IMR-90 (cell line): ENCODE results near the gene TTC9. TPM values are rescaled to one million over a fixed set of nuclear protein-coding genes. Genes with fewer than 3 reads are reported as not detected.

Source experiments
- ATAC-seq: fragments of 200-7000 bp; cut with Tn5 transposase; 2 replicates; pipeline ENCODE4 v1.9.1; 2020; ENCODE audit warnings: low read depth, mild to moderate bottlenecking, moderate library complexity
- BruUV-seq: library from RNA; stranded (reverse); fragments of 400-500 nt; replicated peaks from 2 replicates; lab custom pipeline; 2021; lab: Mats Ljungman, UMichigan
- CTCF ChIA-PET: fragments of 300-600 bp; formaldehyde crosslinking; extraction: SDS; loops from one replicate; lab custom pipeline; 2021; ENCODE audit warnings: antibody characterized with exemption; lab: Yijun Ruan, JAX
- POLR2A ChIA-PET: fragments of 300-600 bp; sonication (Branson Sonifier 250); formaldehyde crosslinking; loops from one replicate; lab custom pipeline; 2022; ENCODE audit warnings: antibody characterized with exemption; ENCODE audit not compliant: unreplicated experiment; lab: Charles Lee
- DNase-seq: peaks from one replicate; pipeline ENCODE4 v3.0.0; 2013
- H2AFZ ChIP-seq: replicated peaks from 2 replicates; pipeline ENCODE3; 2013; ENCODE audit warnings: low read length, mild to moderate bottlenecking; ENCODE audit not compliant: poor library complexity
- H2AK5ac ChIP-seq: 2 replicates; pipeline ENCODE4 v1.6.1; 2013; ENCODE audit warnings: low read depth, low read length, inconsistent platforms
- H2AK9ac ChIP-seq: replicated peaks from 2 replicates; pipeline ENCODE3; 2013; ENCODE audit warnings: mild to moderate bottlenecking, low read depth, low read length, moderate library complexity; ENCODE audit not compliant: poor library complexity
- H2BK120ac ChIP-seq: 2 replicates; pipeline ENCODE4 v1.6.1; 2013; ENCODE audit warnings: low read depth, low read length, inconsistent platforms
- H2BK15ac ChIP-seq: 3 replicates; pipeline ENCODE4 v1.6.1; 2013; ENCODE audit warnings: low read depth, low read length, inconsistent platforms
- H2BK20ac ChIP-seq: 2 replicates; pipeline ENCODE4 v1.6.1; 2013; ENCODE audit warnings: low read depth, mild to moderate bottlenecking, inconsistent platforms, low read length, moderate library complexity
- H2BK5ac ChIP-seq: 2 replicates; pipeline ENCODE4 v1.6.1; 2013; ENCODE audit warnings: mild to moderate bottlenecking, low read depth, low read length, inconsistent platforms; ENCODE audit not compliant: poor library complexity, severe bottlenecking
- H3K14ac ChIP-seq: replicated peaks from 2 replicates; pipeline ENCODE4 v1.6.1; 2013; ENCODE audit warnings: low read depth, low read length, inconsistent platforms
- H3K18ac ChIP-seq: 2 replicates; pipeline ENCODE4 v1.6.1; 2013; ENCODE audit warnings: low read depth, low read length, control low read depth
- H3K23ac ChIP-seq: 2 replicates; pipeline ENCODE4 v1.6.1; 2013; ENCODE audit warnings: low read depth, low read length, inconsistent platforms
- H3K27ac ChIP-seq: 2 replicates; pipeline ENCODE4 v1.5.1; 2013; ENCODE audit warnings: mild to moderate bottlenecking, control low read depth, low read length; ENCODE audit not compliant: insufficient read depth
- H3K27me3 ChIP-seq: 2 replicates; pipeline ENCODE4 v1.6.1; 2013; ENCODE audit warnings: low read length; ENCODE audit not compliant: control insufficient read depth, insufficient read depth
- H3K36me3 ChIP-seq: 2 replicates; pipeline ENCODE4 v1.6.1; 2013; ENCODE audit warnings: low read length, mixed read lengths; ENCODE audit not compliant: control insufficient read depth, insufficient read depth
- H3K4ac ChIP-seq: 2 replicates; pipeline ENCODE4 v1.6.1; 2013; ENCODE audit warnings: low read depth, low read length, inconsistent platforms
- H3K4me1 ChIP-seq: 2 replicates; pipeline ENCODE4 v1.6.1; 2013; ENCODE audit warnings: low read length, mixed read lengths; ENCODE audit not compliant: control insufficient read depth, insufficient read depth
- H3K4me2 ChIP-seq: 2 replicates; pipeline ENCODE4 v1.6.1; 2013; ENCODE audit warnings: low read depth, mild to moderate bottlenecking, control low read depth, low read length, moderate library complexity
- H3K4me3 ChIP-seq: 2 replicates; pipeline ENCODE4 v1.5.1; 2013; ENCODE audit warnings: low read depth, mild to moderate bottlenecking, control low read depth, low read length, moderate library complexity; ENCODE audit not compliant: insufficient read depth
- H3K56ac ChIP-seq: 2 replicates; pipeline ENCODE4 v1.6.1; 2013; ENCODE audit warnings: low read length, inconsistent platforms; ENCODE audit not compliant: insufficient read depth; ENCODE audit errors: extremely low read depth
- H3K79me1 ChIP-seq, 2 experiments: 2 replicates each; pipeline ENCODE4 v1.6.1; 2013; ENCODE audit warnings: low read length in 2 of 2, inconsistent platforms in 1 of 2, low read depth in 1 of 2
- H3K9ac ChIP-seq: 2 replicates; pipeline ENCODE4 v1.6.1; 2013; ENCODE audit warnings: low read depth, low read length, control low read depth
- H3K9me1 ChIP-seq: 2 replicates; pipeline ENCODE4 v1.6.1; 2013; ENCODE audit warnings: low read length, inconsistent platforms; ENCODE audit not compliant: insufficient read depth
- H3K9me3 ChIP-seq: 2 replicates; pipeline ENCODE4 v1.6.1; 2013; ENCODE audit warnings: low read length; ENCODE audit not compliant: control insufficient read depth, insufficient read depth
- H4K20me1 ChIP-seq: 2 replicates; pipeline ENCODE4 v1.6.1; 2013; ENCODE audit warnings: low read length, inconsistent platforms; ENCODE audit not compliant: insufficient read depth
- H4K5ac ChIP-seq: 2 replicates; pipeline ENCODE4 v1.6.1; 2013; ENCODE audit warnings: mild to moderate bottlenecking, low read depth, low read length, control low read depth
- H4K8ac ChIP-seq, 2 experiments: 2 replicates each; pipeline ENCODE4 v1.6.1; 2013; ENCODE audit warnings: low read depth in 2 of 2, low read length in 2 of 2, control low read depth in 1 of 2, inconsistent platforms in 1 of 2
- H4K91ac ChIP-seq: 2 replicates; pipeline ENCODE4 v1.6.1; 2013; ENCODE audit warnings: low read depth, low read length, inconsistent platforms; ENCODE audit not compliant: insufficient read depth
- FOS ChIP-seq: fragments of 150-350 bp; IDR thresholded peaks from 2 replicates; pipeline ENCODE4 v1.6.1; 2016; ENCODE audit warnings: low read depth, low read length
- MAFK ChIP-seq: IDR thresholded peaks from 2 replicates; pipeline ENCODE4 v1.6.1; 2012; ENCODE audit warnings: low read depth, low read length, improper control_type of control experiment
- RAD21 ChIP-seq: IDR thresholded peaks from 2 replicates; pipeline ENCODE4 v1.6.1; 2012; ENCODE audit warnings: low read length, improper control_type of control experiment
- SMC3 ChIP-seq: fragments of 150-350 bp; IDR thresholded peaks from 2 replicates; pipeline ENCODE4 v1.6.1; 2016; ENCODE audit warnings: low read depth, mild to moderate bottlenecking, antibody characterized with exemption, low read length, moderate library complexity
- WGBS, 2 experiments: methylation state at CpG; one replicate each; pipeline versions ENCODE4 v1.1.5 to v1.1.7; 2013; ENCODE audit warnings: missing lambda C conversion rate in 2 of 2; ENCODE audit not compliant: insufficient read length in 1 of 2; ENCODE audit errors: extremely low coverage in 2 of 2; 5-methylcytosine and 5-hydroxymethylcytosine counted together
- dilution Hi-C: fragments of 300-500 bp; cut with HindIII; formaldehyde crosslinking; loops from one replicate; pipeline ENCODE4 v1.14.3; 2018; ENCODE audit warnings: low sequenced_read_pairs; ENCODE audit not compliant: unreplicated experiment
- in situ Hi-C: fragments of 300-500 bp; cut with MboI; formaldehyde crosslinking; loops from 3 replicates; pipeline ENCODE4 v1.14.3; 2019; ENCODE audit warnings: low sequenced_read_pairs, inconsistent platforms, mixed read lengths
- intact Hi-C: fragments of 100-400 bp; cut with micrococcal nuclease; formaldehyde crosslinking; loops from 2 replicates; pipeline ENCODE4 v1.10.0; 2022
- polyA plus RNA-seq, 3 experiments: library from polyadenylated mRNA; depleted of rRNA; stranded (reverse); fragments of >200 nt; gene quantifications; 2 replicates each; pipeline ENCODE4 v1.2.3, GENCODE V29; 2012; ENCODE audit warnings: low replicate concordance in 1 of 3
- total RNA-seq: library from RNA; depleted of rRNA; stranded (reverse); fragments of >200 nt; gene quantifications from 2 replicates; pipeline ENCODE4 v1.2.3, GENCODE V29; 2012
- TF ChIP-seq, protein P1 (sequence below): conservative IDR thresholded peaks from 2 replicates; pipeline ENCODE4 v1.5.1; 2012; ENCODE audit warnings: mild to moderate bottlenecking, low read depth, low read length, improper control_type of control experiment

Gene TTC9
- total and polyA plus RNA-seq, 2 of the 4 experiments (the other 2 are of a cell fraction), result 0.02 TPM; not detected in 1

DNA sequence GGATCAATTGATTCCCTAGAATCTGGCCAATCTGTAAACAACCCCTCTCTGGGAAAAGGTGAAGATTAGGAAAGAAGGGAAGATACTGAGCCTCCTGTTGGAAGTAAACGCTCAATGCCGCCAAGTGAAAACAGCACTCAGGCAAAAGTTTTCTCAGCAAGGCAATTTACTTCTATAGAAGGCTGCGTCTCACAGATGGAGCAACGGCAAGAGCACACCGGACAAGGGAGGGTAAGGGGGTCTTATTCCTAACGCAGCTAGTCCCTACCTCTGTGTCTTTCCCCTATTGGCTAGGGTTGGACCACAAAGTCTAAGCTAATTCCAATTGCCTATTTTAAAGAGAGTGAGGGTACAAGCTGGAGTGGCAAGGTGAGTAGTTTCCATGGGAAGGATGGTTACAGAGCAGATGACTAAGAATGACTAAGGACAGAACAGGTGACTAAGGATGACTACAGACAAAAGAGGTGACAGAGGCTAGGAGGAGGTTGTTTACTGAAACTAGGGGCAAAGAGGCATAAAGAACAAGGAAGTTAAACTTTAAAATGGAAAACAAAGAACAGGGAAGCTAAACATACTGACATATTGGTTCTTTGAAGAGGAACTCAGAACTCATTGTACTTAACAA, 5.6 kb upstream of the TTC9 start:
- H3K9me1 ChIP-seq, result peaks cover 3% of the 10 kb centered on the region; the same call in 1 of the 2 replicates
- no peaks in the 10 kb centered on the region for H3K79me1 ChIP-seq
- no peaks in the 10 kb centered on the region for H4K20me1 ChIP-seq
- H2AK9ac ChIP-seq, result no peak overlapping the region
- no peaks in the 10 kb centered on the region for H3K4me1 ChIP-seq
- no peaks in the 10 kb centered on the region for H3K36me3 ChIP-seq
- BruUV-seq, result no TSS peak
- no peak overlapping the region for H3K18ac ChIP-seq
- ATAC-seq, result no peak
- no peak for DNase-seq
- intact Hi-C loops, result no loop called here
- no peak overlapping the region for H4K8ac ChIP-seq
- no peak overlapping the region for H3K23ac ChIP-seq
- H3K4me3 ChIP-seq, result no peak overlapping the region
- no peak overlapping the region for H3K56ac ChIP-seq
- no peak overlapping the region for H3K27ac ChIP-seq
- no peak overlapping the region for H2AK5ac ChIP-seq
- H2BK5ac ChIP-seq, result no peak overlapping the region
- H4K91ac ChIP-seq, result no peak overlapping the region
- no peak overlapping the region for H4K5ac ChIP-seq
- 0 out of 2 replicates have a peak, but pooled peaks cover 1% of the 10 kb centered on the region for H3K9me3 ChIP-seq
- no peak overlapping the region for H2BK15ac ChIP-seq
- H3K4me2 ChIP-seq, result no peak overlapping the region
- no CpG with 5 or more reads among the region's 6 CpGs for WGBS, 2 experiments
- no peak overlapping the region for H3K4ac ChIP-seq
- H2BK120ac ChIP-seq, result no peak overlapping the region
- no peak overlapping the region for H2AFZ ChIP-seq
- no peak overlapping the region for H3K9ac ChIP-seq
- H2BK20ac ChIP-seq, result no peak overlapping the region
- POLR2A ChIA-PET, result no interaction called here
- peaks cover 14% of the 10 kb centered on the region for H3K27me3 ChIP-seq
- TF ChIP-seq, protein P1, sequence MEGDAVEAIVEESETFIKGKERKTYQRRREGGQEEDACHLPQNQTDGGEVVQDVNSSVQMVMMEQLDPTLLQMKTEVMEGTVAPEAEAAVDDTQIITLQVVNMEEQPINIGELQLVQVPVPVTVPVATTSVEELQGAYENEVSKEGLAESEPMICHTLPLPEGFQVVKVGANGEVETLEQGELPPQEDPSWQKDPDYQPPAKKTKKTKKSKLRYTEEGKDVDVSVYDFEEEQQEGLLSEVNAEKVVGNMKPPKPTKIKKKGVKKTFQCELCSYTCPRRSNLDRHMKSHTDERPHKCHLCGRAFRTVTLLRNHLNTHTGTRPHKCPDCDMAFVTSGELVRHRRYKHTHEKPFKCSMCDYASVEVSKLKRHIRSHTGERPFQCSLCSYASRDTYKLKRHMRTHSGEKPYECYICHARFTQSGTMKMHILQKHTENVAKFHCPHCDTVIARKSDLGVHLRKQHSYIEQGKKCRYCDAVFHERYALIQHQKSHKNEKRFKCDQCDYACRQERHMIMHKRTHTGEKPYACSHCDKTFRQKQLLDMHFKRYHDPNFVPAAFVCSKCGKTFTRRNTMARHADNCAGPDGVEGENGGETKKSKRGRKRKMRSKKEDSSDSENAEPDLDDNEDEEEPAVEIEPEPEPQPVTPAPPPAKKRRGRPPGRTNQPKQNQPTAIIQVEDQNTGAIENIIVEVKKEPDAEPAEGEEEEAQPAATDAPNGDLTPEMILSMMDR, result no peak
- TF ChIP-seq FOS, result no peak
- no peak for TF ChIP-seq SMC3
- no peak for TF ChIP-seq MAFK
- no peak for TF ChIP-seq RAD21
- H3K14ac ChIP-seq, result no peak overlapping the region
- CTCF ChIA-PET, result no interaction called here
- dilution Hi-C loops, result no loop called here
- in situ Hi-C loops, result no loop called here
